Omental fat pad (tissue), 4 donors: ENCODE measurements around the gene BCORL1. TPM values are rescaled to one million over a fixed set of nuclear protein-coding genes. Genes with fewer than 3 reads are reported as not detected.

Experiments
- ATAC-seq: fragments of 150-250 bp; one replicate; pipeline ENCODE4 v1.9.1; 2016; ENCODE audit warnings: mild to moderate bottlenecking, moderate library complexity; ENCODE audit not compliant: low FRiP score
- DNase-seq: peaks from one replicate; pipeline ENCODE4 v3.0.0-alpha.2; 2019; ENCODE audit warnings: low spot score
- total RNA-seq, 4 donors: library from RNA; depleted of rRNA; stranded (reverse); fragments of >200 nt; gene quantifications; one replicate each; pipeline ENCODE4 v1.1.0, GENCODE V29; 2016
- TF ChIP-seq, protein P1 (sequence below), 3 donors: fragments of 450-650 bp; IDR thresholded peaks; one replicate each; pipeline ENCODE4 v1.5.1; 2016 to 2017; ENCODE audit warnings: antibody characterized with exemption in 3 of 3, mild to moderate bottlenecking in 3 of 3, moderate library complexity in 2 of 3

Gene BCORL1
- total RNA-seq, 4 donors from 2014 or later = 4.9 to 8.0 (median 5.2) TPM

DNA sequence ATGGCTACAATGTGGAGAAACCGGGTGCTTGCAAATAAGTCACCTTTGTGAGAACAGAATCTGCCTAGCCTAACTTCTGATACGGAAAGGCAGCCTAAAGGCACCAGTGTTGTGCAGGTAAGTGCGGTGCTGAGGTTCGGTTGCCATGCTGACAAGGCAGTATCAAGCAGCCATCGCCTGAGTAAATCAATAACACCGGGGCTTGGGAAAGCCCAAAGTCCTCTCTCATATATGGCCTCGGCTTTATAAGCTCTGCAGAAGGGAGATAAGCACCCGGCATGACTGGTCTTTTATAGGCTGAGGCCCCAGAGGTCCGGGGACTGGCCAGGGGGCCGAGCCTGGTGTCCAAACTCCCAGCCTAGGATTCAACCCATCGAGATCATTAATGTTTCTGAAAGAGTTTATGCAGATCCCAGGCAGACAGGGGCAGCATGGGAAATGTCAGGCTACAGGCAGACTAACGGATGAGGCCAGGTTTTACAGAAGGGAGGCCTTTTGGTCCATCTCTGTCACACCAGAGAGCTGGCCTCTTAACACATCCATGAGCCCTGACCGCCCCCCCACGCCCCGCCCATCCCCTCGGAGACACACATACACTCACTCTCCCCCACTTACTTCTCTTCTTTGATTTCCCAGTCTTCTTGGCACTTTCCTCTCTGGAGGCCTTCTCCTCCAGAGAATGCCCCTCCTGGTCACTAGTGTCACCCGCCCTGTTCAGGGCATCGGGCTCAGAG lies 89.3 kb downstream of the BCORL1 start:
- DNase-seq = no peak
- ATAC-seq = no peak
- TF ChIP-seq, protein P1, sequence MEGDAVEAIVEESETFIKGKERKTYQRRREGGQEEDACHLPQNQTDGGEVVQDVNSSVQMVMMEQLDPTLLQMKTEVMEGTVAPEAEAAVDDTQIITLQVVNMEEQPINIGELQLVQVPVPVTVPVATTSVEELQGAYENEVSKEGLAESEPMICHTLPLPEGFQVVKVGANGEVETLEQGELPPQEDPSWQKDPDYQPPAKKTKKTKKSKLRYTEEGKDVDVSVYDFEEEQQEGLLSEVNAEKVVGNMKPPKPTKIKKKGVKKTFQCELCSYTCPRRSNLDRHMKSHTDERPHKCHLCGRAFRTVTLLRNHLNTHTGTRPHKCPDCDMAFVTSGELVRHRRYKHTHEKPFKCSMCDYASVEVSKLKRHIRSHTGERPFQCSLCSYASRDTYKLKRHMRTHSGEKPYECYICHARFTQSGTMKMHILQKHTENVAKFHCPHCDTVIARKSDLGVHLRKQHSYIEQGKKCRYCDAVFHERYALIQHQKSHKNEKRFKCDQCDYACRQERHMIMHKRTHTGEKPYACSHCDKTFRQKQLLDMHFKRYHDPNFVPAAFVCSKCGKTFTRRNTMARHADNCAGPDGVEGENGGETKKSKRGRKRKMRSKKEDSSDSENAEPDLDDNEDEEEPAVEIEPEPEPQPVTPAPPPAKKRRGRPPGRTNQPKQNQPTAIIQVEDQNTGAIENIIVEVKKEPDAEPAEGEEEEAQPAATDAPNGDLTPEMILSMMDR (IDR thresholded peaks at IDR 0.05) = no peak

GRCh38 chrX:130072345-130072740 lies 89.9 kb downstream of the BCORL1 start:
- TF ChIP-seq, protein P1 (IDR thresholded peaks at IDR 0.05) = no peak
- ATAC-seq (no peak), DNase-seq (no peak)

- TF ChIP-seq, protein P1 (IDR thresholded peaks at IDR 0.05) = no peak
- no peak for DNase-seq
- ATAC-seq = no peak
Measured at GRCh38 chrX:130075777-130076176, 93.3 kb downstream of the BCORL1 start.

DNA sequence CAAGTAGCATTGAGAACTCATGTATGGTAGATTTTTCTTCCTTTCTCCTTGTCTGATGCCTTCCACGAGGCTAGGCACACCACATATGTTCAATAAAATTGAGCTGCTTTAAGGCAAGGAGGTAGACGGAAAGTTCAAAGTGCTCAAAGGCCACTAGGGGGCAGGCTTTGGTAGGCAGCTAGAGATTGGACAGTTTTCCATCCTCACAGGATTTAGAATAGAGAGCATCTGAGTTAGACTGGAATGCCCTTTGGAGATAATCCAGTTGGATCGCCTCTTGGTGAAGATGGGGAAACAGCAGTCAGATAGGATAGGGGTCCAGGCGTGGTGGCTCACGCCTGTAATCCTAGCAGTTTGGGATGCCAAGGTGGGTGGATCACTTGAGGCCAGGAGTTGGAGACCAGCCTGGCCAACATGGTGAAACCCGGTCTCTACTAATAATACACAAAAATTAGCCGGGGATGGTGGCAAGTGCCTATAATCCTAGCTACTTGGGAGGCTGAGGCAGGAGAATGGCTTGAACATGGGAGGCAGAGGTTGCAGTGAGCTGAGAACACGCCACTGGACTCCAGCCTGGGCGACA lies 97.5 kb downstream of the BCORL1 start:
- DNase-seq (no peak), ATAC-seq (peak; percentile 59)
- TF ChIP-seq, protein P1 (IDR thresholded peaks at IDR 0.05) = peak in 2 of 3 donors; percentile 25 to 73

- TF ChIP-seq, protein P1 (IDR thresholded peaks at IDR 0.05) = no peak
- ATAC-seq (no peak), DNase-seq (no peak)
Measured at GRCh38 chrX:130080791-130081367, 98.4 kb downstream of the BCORL1 start.

DNA sequence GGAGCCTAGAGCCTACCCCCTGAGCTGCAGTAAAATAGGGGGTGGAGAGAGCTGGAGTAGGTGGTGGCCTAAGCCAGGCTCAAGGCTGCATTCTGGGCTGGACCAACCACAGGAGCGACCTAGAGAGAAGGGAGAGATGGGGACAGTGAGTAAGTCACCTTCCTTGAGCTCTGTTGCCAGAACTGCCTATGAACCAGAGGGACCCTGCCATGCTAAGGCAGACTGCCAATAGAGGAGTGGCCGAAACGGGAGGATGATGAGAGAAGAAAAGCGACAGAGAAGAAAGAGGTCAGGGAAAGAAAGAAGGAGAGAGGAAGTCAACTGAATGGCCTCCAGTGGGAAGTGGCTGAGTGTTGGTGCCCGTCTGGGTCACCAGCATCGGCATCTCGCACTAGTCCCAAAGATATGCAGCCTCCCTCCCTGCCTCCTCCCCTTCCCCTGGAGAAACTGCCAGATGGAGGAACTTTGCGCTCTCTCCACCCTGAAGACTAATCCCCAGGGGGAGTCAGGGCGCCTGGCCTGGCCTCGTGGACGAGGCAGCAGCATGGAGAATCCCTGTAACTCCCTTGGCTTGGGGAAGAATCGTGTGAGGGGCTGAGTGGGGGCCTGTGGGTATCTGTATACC lies 99.1 kb downstream of the BCORL1 start:
- ATAC-seq = no peak
- TF ChIP-seq, protein P1 (IDR thresholded peaks at IDR 0.05) = no peak

More for the DNA sequence above, 99.1 kb downstream of the BCORL1 start:
- no peak for DNase-seq
